ENCODE measurements around the gene C16orf92.

C16orf92 gene

GRCh38 chr16:29994600-29995323 lies 28.2 kb upstream of the C16orf92 start:
- Histone ChIP-seq H3K36me3 (ENCODE audit: insufficient read depth, insufficient read length, low read length) (peaks cover 62% of the 10 kb centered on the region), H3K9ac (ENCODE audit: insufficient read length, low read depth) (peak overlapping the region; percentile 97)
- DNase-seq (ENCODE audit: low read depth, low spot score) = no peak

GRCh38 chr16:29995324-29995910 lies 27.6 kb upstream of the C16orf92 start, which contains the start of gene HIRIP3:
TSS of gene HIRIP3 (minus strand) at chr16:29995617. CDS start at chr16:29995605, 12 bp downstream.
- Histone ChIP-seq H3K9ac (ENCODE audit: insufficient read length, low read depth) (peak within 1 kb of the TSS; percentile 97), H3K4me3 (ENCODE audit: insufficient read length, low read depth) (peak within 1 kb of the TSS; percentile 84), H3K27me3 (ENCODE audit: insufficient read depth, insufficient read length) (no peaks in the 10 kb centered on the region), H3K4me1 (ENCODE audit: insufficient read depth, insufficient read length) (peaks cover 14% of the 10 kb centered on the region), H3K9me3 (ENCODE audit: insufficient read depth, low read length) (no peaks in the 10 kb centered on the region), H3K36me3 (ENCODE audit: insufficient read depth, insufficient read length, low read length) (peaks cover 69% of the 10 kb centered on the region)
- TF ChIP-seq ZNF274 (IDR thresholded peaks at IDR 0.05; ENCODE audit: low read depth, low read length) (no peak), YY1 (IDR thresholded peaks at IDR 0.05; ENCODE audit: insufficient read depth, insufficient read length) (peak; percentile 36)
- peak; percentile 59 for DNase-seq (ENCODE audit: low read depth, low spot score)

More at GRCh38 chr16:29994600-29995323, 28.2 kb upstream of the C16orf92 start:
- no peaks in the 10 kb centered on the region for H3K9me3 ChIP-seq (ENCODE audit: insufficient read depth, low read length)
- peaks cover 14% of the 10 kb centered on the region for H3K4me1 ChIP-seq (ENCODE audit: insufficient read depth, insufficient read length)
- TF ChIP-seq SUZ12 (IDR thresholded peaks at IDR 0.05; ENCODE audit: extremely low read depth, insufficient read depth, insufficient read length) (no peak), YY1 (IDR thresholded peaks at IDR 0.05; ENCODE audit: insufficient read depth, insufficient read length) (no peak)
- peak overlapping the region; percentile 84 for H3K4me3 ChIP-seq (ENCODE audit: insufficient read length, low read depth)
- no peaks in the 10 kb centered on the region for H3K27me3 ChIP-seq (ENCODE audit: insufficient read depth, insufficient read length)

- DNase-seq (ENCODE audit: low read depth, low spot score) = peak; percentile 97
- Histone ChIP-seq H3K27me3 (ENCODE audit: insufficient read depth, insufficient read length) (no peaks in the 10 kb centered on the region), H3K4me3 (ENCODE audit: insufficient read length, low read depth) (peak within 1 kb of the TSS; percentile 84), H3K36me3 (ENCODE audit: insufficient read depth, insufficient read length, low read length) (peaks cover 71% of the 10 kb centered on the region), H3K4me1 (ENCODE audit: insufficient read depth, insufficient read length) (peaks cover 14% of the 10 kb centered on the region), H3K9ac (ENCODE audit: insufficient read length, low read depth) (peak within 1 kb of the TSS; percentile 97), H3K9me3 (ENCODE audit: insufficient read depth, low read length) (no peaks in the 10 kb centered on the region)
- peak; percentile 92 for TF ChIP-seq YY1 (IDR thresholded peaks at IDR 0.05; ENCODE audit: insufficient read depth, insufficient read length)
- TF ChIP-seq SUZ12 (IDR thresholded peaks at IDR 0.05; ENCODE audit: extremely low read depth, insufficient read depth, insufficient read length) = no peak
- TF ChIP-seq ZNF274 (IDR thresholded peaks at IDR 0.05; ENCODE audit: low read depth, low read length) = no peak
Observed at GRCh38 chr16:29995911-29996765, 26.9 kb upstream of the C16orf92 start, which contains the start of gene INO80E. TSS of gene INO80E (plus strand) at chr16:29996241. CDS start at chr16:29996311, 70 bp downstream.

GRCh38 chr16:29996766-29997250 lies 26.2 kb upstream of the C16orf92 start:
- TF ChIP-seq YY1 (IDR thresholded peaks at IDR 0.05; ENCODE audit: insufficient read depth, insufficient read length) = no peak
- no peak for TF ChIP-seq ZNF274 (IDR thresholded peaks at IDR 0.05; ENCODE audit: low read depth, low read length)
- no peak for TF ChIP-seq SUZ12 (IDR thresholded peaks at IDR 0.05; ENCODE audit: extremely low read depth, insufficient read depth, insufficient read length)
- H3K9me3 ChIP-seq (ENCODE audit: insufficient read depth, low read length) = no peaks in the 10 kb centered on the region
- DNase-seq (ENCODE audit: low read depth, low spot score) = no peak
- H3K9ac ChIP-seq (ENCODE audit: insufficient read length, low read depth) = peak overlapping the region; percentile 91
- H3K27me3 ChIP-seq (ENCODE audit: insufficient read depth, insufficient read length) = no peaks in the 10 kb centered on the region
- H3K4me3 ChIP-seq (ENCODE audit: insufficient read length, low read depth) = peak overlapping the region; percentile 84
- H3K36me3 ChIP-seq (ENCODE audit: insufficient read depth, insufficient read length, low read length) = peaks cover 71% of the 10 kb centered on the region
- peaks cover 14% of the 10 kb centered on the region for H3K4me1 ChIP-seq (ENCODE audit: insufficient read depth, insufficient read length)

- Histone ChIP-seq H3K27me3 (ENCODE audit: insufficient read depth, insufficient read length) (no peaks in the 10 kb centered on the region), H3K9me3 (ENCODE audit: insufficient read depth, low read length) (no peaks in the 10 kb centered on the region), H3K36me3 (ENCODE audit: insufficient read depth, insufficient read length, low read length) (peaks cover 72% of the 10 kb centered on the region), H3K4me1 (ENCODE audit: insufficient read depth, insufficient read length) (peaks cover 8% of the 10 kb centered on the region), H3K4me3 (ENCODE audit: insufficient read length, low read depth) (no peak overlapping the region), H3K9ac (ENCODE audit: insufficient read length, low read depth) (no peak overlapping the region)
- DNase-seq (ENCODE audit: low read depth, low spot score) = no peak
- TF ChIP-seq ZNF274 (IDR thresholded peaks at IDR 0.05; ENCODE audit: low read depth, low read length) (no peak), YY1 (IDR thresholded peaks at IDR 0.05; ENCODE audit: insufficient read depth, insufficient read length) (no peak)
Observed at GRCh38 chr16:29999605-30000004, 23.4 kb upstream of the C16orf92 start.

GRCh38 chr16:30000735-30001631 lies 22.0 kb upstream of the C16orf92 start:
- Histone ChIP-seq H3K4me3 (ENCODE audit: insufficient read length, low read depth) (no peak overlapping the region), H3K27me3 (ENCODE audit: insufficient read depth, insufficient read length) (no peaks in the 10 kb centered on the region), H3K9me3 (ENCODE audit: insufficient read depth, low read length) (no peaks in the 10 kb centered on the region), H3K4me1 (ENCODE audit: insufficient read depth, insufficient read length) (peaks cover 14% of the 10 kb centered on the region), H3K9ac (ENCODE audit: insufficient read length, low read depth) (no peak overlapping the region), H3K36me3 (ENCODE audit: insufficient read depth, insufficient read length, low read length) (peaks cover 85% of the 10 kb centered on the region)
- DNase-seq (ENCODE audit: low read depth, low spot score) = no peak
- no peak for TF ChIP-seq ZNF274 (IDR thresholded peaks at IDR 0.05; ENCODE audit: low read depth, low read length)
- TF ChIP-seq YY1 (IDR thresholded peaks at IDR 0.05; ENCODE audit: insufficient read depth, insufficient read length) = no peak
- no peak for TF ChIP-seq SUZ12 (IDR thresholded peaks at IDR 0.05; ENCODE audit: extremely low read depth, insufficient read depth, insufficient read length)
